GM19035 (cell line): ENCODE measurements around the gene NOP14.
"Not testable (repeated sequence)": the region's sequence is repeated elsewhere in the genome, so short reads cannot be mapped to it uniquely, and the experiment has no call there.

Source experiments
- ATAC-seq: cut with Tn5 transposase; IDR thresholded peaks from one replicate; pipeline ENCODE4 v1.9.1; 2021; ENCODE audit not compliant: unreplicated experiment

Gene NOP14

DNA sequence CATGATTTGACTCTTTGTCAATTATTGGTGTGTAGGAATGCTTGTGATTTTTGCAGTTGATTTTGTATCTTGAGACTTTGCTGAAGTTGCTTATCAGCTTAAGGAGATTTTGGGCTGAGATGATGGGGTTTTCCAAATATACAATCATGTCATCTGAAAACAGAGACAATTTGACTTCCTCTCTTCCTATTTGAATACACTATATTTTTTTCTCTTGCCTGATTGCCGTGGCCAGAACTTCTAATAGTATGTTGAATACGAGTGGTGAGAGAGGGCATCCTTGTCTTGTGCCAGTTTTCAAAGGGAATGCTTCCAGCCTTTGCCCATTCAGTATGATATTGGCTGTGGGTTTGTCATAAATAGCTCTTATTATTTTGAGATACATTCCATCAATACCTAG, 44.9 kb downstream of the NOP14 start:
- ATAC-seq: not testable (repeated sequence)

- not testable (repeated sequence) for ATAC-seq
Measured at GRCh38 chr4:2916696-2917095, 46.5 kb downstream of the NOP14 start.

DNA sequence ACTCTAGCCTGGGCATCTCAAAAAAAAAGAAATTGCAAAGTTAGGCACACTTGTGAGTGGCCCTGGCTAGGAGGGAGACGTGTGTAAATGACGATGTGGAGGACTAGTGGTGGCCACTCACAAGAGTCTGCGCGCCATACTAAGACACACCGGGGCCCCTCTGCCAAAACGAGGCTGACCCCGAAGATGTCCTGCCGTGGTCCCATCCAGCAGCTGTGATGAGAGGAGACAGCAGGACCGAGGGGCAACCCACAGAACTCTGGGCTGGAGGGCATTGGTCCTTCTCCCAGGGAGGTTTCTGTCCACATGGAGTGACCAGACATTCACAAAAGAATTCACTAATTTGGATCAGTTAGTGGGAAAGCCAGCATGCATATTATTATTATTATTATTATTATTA, 47.4 kb downstream of the NOP14 start:
- no peak for ATAC-seq

GRCh38 chr4:2914256-2915126, 48.7 kb downstream of the NOP14 start:
- ATAC-seq: no peak

DNA sequence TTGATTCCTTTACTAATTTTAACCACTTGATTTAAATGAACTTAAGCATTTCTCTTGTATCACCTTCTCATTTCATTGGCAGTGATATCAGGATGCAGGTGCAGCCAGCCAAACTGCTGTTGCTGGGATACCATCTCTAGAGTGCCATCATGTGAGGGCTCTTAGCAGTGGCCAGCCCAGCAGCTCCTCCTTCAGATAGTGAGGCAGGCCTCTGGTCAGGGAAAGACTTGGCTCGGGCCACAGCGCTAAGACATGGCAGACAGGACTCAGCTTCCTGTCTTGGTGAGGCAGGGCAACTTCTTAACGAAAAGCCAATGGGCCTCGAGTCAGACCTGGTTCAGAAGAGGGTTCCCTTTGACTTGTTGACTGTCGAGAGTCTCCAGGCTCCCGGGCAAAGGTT, 50.0 kb downstream of the NOP14 start:
- ATAC-seq: no peak

- no peak for ATAC-seq
Measured at GRCh38 chr4:2911868-2912267, 51.3 kb downstream of the NOP14 start.

- ATAC-seq: no peak
Measured at GRCh38 chr4:2910409-2910808, 52.8 kb downstream of the NOP14 start.

GRCh38 chr4:2909583-2909982, 53.6 kb downstream of the NOP14 start:
- no peak for ATAC-seq

DNA sequence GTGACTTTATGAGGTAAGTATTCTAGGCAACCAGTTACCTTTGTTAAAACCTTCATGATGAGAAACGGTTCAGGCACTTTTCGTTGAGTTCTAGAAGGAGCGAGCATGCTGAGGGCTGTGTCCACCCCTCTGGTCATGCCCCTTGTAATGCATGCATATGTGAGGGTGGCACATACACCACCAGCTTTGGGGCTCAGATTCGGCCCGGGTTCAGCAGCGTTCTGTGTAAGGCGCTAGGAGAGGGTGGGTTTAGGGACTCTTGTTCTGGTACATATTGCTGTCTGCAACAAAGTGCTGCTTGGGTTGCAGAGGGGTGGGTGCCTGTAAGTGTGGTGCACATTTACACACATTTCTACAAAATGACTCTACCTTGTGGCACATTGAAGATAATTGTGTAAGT, 54.5 kb downstream of the NOP14 start:
- no peak for ATAC-seq

DNA sequence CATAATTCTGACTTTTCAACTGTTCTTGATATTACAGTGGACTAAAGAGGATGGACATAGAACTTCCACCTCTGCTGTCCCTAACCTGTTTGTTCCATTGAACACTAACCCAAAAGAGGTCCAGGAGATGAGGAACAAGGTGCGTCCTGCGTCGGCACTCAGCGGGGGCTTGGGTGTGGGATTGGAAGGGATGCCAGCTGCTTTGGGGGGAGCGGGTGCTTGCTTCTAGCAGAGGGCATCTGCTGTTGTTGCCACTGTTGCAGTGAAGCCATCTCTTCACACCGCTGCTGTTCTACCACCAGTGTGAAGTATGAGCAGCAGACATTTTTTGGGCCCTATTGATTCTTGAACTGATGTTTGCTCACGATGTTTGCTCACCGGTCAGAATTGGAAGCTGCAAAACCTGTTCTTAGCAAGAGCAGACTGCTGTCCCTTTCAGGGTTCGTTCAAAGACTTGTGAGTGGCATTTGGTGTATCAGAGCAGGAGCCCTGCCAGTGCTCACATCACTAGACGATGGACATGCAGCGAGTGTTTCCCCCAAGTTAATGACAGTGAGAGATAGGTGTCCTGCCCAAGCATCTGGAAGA, 55.4 kb downstream of the NOP14 start:
- ATAC-seq: no peak

- no peak for ATAC-seq
Measured at GRCh38 chr4:2907226-2907625, 56.0 kb downstream of the NOP14 start.

GRCh38 chr4:2906218-2906617, 57.0 kb downstream of the NOP14 start:
- no peak for ATAC-seq

DNA sequence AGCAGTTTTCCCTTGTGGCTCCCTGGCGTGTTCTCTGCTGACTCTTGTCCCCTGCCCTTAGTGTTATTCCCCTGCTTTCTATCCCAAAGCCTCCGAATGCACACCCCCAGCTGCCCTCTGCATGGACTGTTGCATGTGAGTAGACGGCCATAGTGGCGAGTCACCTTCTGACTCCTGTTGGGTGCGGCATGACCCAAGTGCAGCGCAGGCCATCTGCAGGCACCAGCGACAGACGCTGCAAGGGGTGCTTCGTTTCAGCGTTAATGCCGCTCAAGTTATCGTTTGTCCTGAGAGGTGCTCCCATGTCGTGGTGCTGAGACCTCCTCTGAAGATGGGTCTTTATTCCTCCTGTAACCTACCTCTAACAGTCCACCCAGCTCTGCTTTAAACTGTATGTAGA, 57.7 kb downstream of the NOP14 start:
- ATAC-seq: no peak

DNA sequence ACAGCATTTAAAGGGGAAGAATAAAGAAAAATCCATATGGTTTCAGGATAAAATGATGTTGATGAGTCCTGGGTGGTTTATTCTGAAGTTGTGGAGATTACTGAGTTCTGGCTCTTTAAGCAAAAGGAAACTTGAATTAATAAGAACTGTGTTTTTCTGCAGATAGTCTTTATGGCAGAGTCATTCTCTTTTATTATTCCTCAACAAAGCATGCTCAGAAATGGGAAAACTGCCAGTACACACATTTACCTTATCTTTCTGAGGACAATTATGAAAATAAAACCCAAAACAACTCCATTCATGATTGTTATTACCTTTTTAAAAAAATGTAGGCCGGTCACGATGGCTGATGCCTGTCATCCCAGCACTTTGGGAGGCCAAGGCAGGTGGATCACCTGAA, 61.1 kb downstream of the NOP14 start:
- ATAC-seq: no peak

GRCh38 chr4:2901186-2901585, 62.0 kb downstream of the NOP14 start:
- no peak for ATAC-seq

DNA sequence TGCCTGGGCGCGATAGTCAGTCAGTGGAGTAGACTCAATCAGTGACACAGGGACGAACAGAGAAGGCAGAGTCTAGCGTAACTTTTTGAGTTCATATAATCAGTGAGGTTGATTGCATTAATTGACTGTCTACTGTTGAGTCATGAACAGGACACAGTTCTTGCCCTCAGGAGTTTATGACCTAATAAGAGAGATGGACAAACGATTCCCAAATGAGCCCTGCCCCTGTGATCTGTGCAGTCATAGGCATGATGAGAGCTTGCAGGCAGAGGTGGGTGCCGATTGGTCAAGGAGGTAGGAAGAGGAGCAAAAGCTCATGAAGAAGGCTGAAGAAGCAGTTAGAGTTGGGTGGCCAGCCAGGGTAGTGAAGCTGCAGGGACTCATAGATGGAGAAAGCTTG, 62.5 kb downstream of the NOP14 start:
- ATAC-seq: no peak

- no peak for ATAC-seq
Measured at GRCh38 chr4:2898001-2898400, 65.2 kb downstream of the NOP14 start.

- no peak for ATAC-seq
Measured at GRCh38 chr4:2893772-2894171, 69.4 kb downstream of the NOP14 start.

GRCh38 chr4:2891294-2891693, 71.9 kb downstream of the NOP14 start:
- ATAC-seq: no peak

- ATAC-seq: no peak
Measured at GRCh38 chr4:2888886-2889285, 74.3 kb downstream of the NOP14 start.
